Activated CD4-positive, alpha-beta memory T cell treated with anti-CD3 and anti-CD28 coated beads, Interleukin-2, amount 10 ng/mL, durations not matched to agents 7 days and 5 days (primary cell): ENCODE measurements around the gene UGT2B28. TPM values are rescaled to one million over a fixed set of nuclear protein-coding genes. Genes with fewer than 3 reads are reported as not detected.
"Not testable (repeated sequence)": the region's sequence is repeated elsewhere in the genome, so short reads cannot be mapped to it uniquely, and the experiment has no call there.

Experiments
- CTCF ChIA-PET: fragments of 350-600 bp; sonication (Branson Sonifier 250); formaldehyde crosslinking; loops from one replicate; lab custom pipeline; 2021; ENCODE audit warnings: antibody characterized with exemption, inconsistent platforms; lab: Charles Lee
- POLR2A ChIA-PET: fragments of 350-600 bp; sonication (Branson Sonifier 250); formaldehyde crosslinking; loops from one replicate; lab custom pipeline; 2021; ENCODE audit warnings: antibody characterized with exemption; lab: Charles Lee
- DNase-seq: peaks from one replicate; pipeline ENCODE4 v3.0.0-alpha.2; 2020
- H3K27ac Mint-ChIP-seq: one replicate; pipeline ENCODE4 v1.8.0; 2021; ENCODE audit warnings: mild to moderate bottlenecking, mixed read lengths
- H3K27me3 Mint-ChIP-seq: one replicate; pipeline ENCODE4 v1.8.0; 2021; ENCODE audit warnings: mixed read lengths
- H3K36me3 Mint-ChIP-seq: one replicate; pipeline ENCODE4 v1.8.0; 2021; ENCODE audit warnings: low read depth, mixed read lengths
- H3K4me1 Mint-ChIP-seq: one replicate; pipeline ENCODE4 v1.8.0; 2021; ENCODE audit warnings: mixed read lengths
- H3K4me3 Mint-ChIP-seq: one replicate; pipeline ENCODE4 v1.8.0; 2021; ENCODE audit warnings: mild to moderate bottlenecking, mixed read lengths
- H3K9me3 Mint-ChIP-seq: one replicate; pipeline ENCODE4 v1.8.0; 2021; ENCODE audit warnings: mixed read lengths
- total RNA-seq, 2 experiments: library from RNA; stranded (reverse); gene quantifications; one replicate each; pipeline ENCODE4 v1.2.3, GENCODE V29; 2021

UGT2B28 gene
- not detected for total RNA-seq

DNA sequence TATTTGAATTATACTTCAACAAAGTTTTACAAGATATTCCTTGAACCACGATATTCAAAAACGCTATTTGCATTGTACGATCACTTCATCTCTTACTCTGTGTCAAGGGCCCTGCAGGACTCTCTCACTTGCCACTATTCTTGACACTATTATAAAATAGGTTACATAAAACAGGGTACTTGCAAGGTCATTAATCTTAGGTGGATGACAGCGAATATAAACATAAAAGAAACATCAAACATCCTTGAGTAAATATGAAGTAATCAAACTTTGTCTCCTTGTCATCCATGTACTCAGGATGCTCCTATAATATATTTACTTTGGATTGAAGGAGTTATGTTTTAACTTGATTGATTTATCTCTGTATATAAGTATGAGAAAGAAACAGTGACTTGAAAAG lies at the start of gene UGT2B28:
UGT2B28 (plus strand) TSS at position 395 of the 400 bp plus-strand sequence. CDS start 26 bp downstream, outside the sequence.
- POLR2A ChIA-PET, DNase-seq, H3K9me3 Mint-ChIP-seq, H3K27me3 Mint-ChIP-seq, CTCF ChIA-PET, H3K36me3 Mint-ChIP-seq, H3K27ac Mint-ChIP-seq, H3K4me3 Mint-ChIP-seq, H3K4me1 Mint-ChIP-seq: not testable (repeated sequence)

DNA sequence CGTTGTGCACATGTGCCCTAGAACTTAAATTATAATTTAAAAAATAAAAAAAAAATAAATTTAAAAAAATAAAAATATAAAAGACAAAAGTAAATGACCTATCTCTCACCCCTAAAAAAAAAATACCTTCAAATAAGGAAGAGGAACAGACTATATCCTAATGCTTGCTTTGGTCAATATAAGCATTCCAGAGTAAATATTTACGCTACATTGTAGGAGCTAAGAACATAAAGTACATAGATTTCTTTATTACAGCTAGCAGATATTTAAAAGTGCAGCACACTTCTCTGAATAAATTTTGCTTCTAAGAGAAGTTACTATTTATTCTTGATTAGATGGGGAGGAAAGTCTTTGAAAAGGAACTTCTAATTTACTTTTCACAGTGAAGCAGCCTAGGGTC lies 41.2 kb upstream of the UGT2B28 start:
- CTCF ChIA-PET = no interaction called here
- no peaks in the 10 kb centered on the region for H3K4me1 Mint-ChIP-seq

DNA sequence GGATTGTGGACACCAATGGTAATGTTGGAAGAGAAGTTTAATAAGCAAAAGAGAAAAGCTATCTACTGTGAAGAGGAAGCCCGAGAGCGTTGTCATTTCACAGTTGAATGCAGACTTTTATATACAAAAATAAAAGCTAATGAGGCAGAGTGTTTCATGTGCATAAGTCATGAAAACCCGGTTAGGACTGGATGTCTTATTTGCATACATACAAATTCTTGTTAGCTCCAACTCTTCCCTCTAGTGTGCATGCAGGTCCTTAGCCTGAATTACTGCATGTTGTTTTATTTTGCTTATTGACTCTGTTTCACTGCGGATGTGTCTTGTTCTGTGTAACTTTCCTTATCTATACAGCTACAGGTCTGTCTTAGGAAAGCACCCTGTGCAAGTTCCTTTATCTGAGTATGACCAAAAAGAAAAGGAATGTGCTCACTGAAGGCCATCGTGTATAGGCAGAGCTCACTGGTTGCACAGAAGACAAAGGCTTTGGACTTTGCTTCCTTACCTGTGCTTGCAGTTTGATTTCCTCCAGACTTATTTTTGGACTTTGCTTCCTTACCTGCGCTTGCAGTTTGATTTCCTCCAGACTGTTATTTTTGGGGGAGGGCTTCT lies 40.6 kb upstream of the UGT2B28 start:
- Mint-ChIP-seq H3K4me1 (no peaks in the 10 kb centered on the region), H3K36me3 (no peaks in the 10 kb centered on the region), H3K4me3 (no peak overlapping the region), H3K27ac (no peak overlapping the region), H3K9me3 (peaks cover 4% of the 10 kb centered on the region), H3K27me3 (no peaks in the 10 kb centered on the region)
- ChIA-PET POLR2A (no interaction called here), CTCF (no interaction called here)
- DNase-seq = no peak

More for the DNA sequence above, 41.2 kb upstream of the UGT2B28 start:
- POLR2A ChIA-PET = interaction anchor here (0.6 kb wide), 1 partner anchor 144 kb away, joined by 3 read pairs; no protein-coding TSS in a partner anchor
- DNase-seq = no peak
- no peak overlapping the region for H3K4me3 Mint-ChIP-seq
- no peaks in the 10 kb centered on the region for H3K36me3 Mint-ChIP-seq
- H3K9me3 Mint-ChIP-seq = peaks cover 4% of the 10 kb centered on the region
- H3K27me3 Mint-ChIP-seq = no peaks in the 10 kb centered on the region
- H3K27ac Mint-ChIP-seq = no peak overlapping the region

DNA sequence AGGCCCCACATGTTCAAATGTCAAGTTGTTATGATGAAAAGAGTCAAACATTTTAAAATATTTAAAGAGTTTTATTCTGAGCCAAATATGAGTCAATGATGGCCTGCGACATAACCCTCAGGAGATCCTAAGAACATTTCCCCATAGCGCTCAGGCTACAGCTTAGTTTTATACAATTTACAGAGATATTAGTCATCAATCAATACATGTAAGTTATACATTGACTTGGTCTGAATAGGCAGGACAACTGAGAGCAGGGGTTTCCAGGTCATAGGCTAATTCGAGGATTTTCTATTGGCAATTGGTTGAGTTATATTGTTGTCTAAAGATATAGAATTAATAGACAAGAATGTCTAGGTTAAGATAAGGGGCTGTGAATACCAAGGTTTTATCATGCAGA lies 39.5 kb upstream of the UGT2B28 start:
- H3K27ac Mint-ChIP-seq, H3K36me3 Mint-ChIP-seq, H3K27me3 Mint-ChIP-seq, DNase-seq, CTCF ChIA-PET, POLR2A ChIA-PET, H3K9me3 Mint-ChIP-seq, H3K4me1 Mint-ChIP-seq, H3K4me3 Mint-ChIP-seq: not testable (repeated sequence)

DNA sequence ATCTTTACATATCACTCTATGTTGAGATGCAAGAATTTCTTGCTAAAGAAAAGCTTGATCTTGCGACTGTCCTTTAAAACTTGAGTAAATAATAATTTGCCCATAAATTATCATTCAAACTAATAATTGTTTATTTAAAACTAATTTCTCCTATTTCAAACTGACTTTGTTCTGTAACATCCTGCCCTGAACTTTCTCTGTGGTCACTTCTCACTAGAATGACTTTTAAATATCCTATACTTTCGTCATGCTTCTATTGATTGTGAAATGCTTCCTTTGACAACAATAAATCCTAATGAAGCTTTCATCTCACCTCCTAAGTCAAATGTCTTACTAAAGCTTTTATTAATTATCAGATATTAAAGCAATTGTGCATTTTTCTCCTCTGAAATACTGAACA lies 38.5 kb upstream of the UGT2B28 start:
- H3K27me3 Mint-ChIP-seq, POLR2A ChIA-PET, H3K9me3 Mint-ChIP-seq: not testable (repeated sequence)

DNA sequence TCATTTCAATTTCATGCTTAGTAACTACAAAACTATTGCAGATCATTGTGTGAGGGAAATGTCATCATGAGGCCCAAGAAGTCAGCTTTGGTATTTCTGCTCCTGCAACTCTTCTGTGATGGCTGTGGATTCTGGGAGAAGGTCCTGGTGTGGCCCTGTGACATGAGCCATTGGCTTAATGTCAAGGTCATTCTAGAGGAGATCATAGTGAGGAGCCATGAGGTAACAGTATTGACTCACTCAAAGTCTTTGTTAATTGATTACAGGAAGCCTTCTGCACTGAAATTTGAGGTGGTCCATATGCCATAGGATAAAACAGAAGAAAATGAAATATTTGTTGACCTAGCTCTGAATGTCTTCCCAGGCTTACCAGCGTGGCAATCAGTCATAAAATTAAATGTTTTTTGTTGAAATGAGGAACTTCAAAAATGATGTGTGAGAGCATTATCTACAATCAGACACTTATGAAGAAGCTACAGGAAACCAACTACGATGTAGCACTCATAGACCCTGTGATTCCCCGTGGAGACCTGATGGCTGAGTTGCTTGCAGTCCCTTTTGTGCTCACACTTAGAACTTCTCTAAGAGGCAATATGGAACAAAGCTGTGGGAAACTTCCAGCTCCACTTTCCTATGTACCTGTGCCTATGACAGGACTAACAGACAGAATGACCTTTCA lies 37.6 kb upstream of the UGT2B28 start:
- H3K36me3 Mint-ChIP-seq, DNase-seq, CTCF ChIA-PET, H3K4me1 Mint-ChIP-seq, POLR2A ChIA-PET, H3K9me3 Mint-ChIP-seq, H3K27ac Mint-ChIP-seq, H3K27me3 Mint-ChIP-seq, H3K4me3 Mint-ChIP-seq: not testable (repeated sequence)

More for the DNA sequence above, 38.5 kb upstream of the UGT2B28 start:
- H3K4me3 Mint-ChIP-seq, H3K4me1 Mint-ChIP-seq, H3K36me3 Mint-ChIP-seq, H3K27ac Mint-ChIP-seq, DNase-seq: not testable (repeated sequence)
- CTCF ChIA-PET = interaction anchor here (0.6 kb wide), 1 partner anchor 76 kb away, joined by 3 read pairs; no protein-coding TSS in a partner anchor

DNA sequence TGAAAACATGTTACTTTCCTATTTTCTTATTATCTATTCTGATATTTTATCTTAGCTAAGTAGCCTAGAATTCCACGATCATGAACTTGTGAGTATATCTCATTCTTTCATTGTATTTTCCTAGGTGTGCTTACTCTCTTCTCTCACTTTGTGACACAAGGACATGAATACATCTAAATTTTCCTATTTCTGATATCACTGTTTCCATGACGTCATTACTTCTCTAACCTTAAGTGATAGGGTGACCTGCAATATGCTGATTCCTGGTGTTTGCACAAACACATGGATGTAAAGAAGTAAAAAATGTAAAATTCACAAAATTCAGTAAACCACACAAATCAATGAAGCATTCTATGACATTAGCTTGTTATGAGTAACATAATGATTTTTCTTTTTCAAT lies 29.4 kb upstream of the UGT2B28 start:
- POLR2A ChIA-PET = not testable (repeated sequence)

DNA sequence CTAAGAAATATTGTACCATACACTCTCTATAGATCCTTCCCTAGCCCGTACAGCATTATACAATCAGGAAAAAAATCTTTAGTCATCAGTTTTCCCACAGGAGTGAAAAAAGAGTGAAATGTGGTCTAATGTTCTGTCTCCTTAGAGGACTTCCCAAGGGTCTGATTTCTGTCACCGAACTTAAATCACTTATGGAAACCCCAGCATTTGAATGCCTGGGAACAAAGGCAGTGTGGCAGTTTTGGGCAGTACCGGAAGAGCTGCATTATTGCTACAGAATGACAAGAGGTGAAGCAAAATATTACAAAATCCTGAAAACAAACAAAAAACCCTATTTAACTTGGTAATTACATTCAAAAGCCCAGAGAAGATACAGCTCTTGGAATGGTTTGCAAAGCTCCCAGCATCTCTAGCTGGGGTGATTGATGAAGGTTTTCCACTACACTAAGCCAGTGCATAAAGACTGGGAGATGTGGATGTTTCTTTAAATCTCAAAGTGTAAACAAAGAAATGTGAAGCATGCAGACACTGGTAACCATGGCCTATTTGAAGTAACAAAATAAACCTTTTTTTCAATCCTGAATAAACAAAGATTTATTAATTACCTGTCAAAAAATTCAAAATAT lies 27.0 kb upstream of the UGT2B28 start:
- CTCF ChIA-PET, H3K4me1 Mint-ChIP-seq, DNase-seq, H3K9me3 Mint-ChIP-seq, H3K27me3 Mint-ChIP-seq, POLR2A ChIA-PET, H3K27ac Mint-ChIP-seq, H3K36me3 Mint-ChIP-seq, H3K4me3 Mint-ChIP-seq: not testable (repeated sequence)

More for the DNA sequence above, 29.4 kb upstream of the UGT2B28 start:
- H3K36me3 Mint-ChIP-seq, H3K4me1 Mint-ChIP-seq, CTCF ChIA-PET, H3K4me3 Mint-ChIP-seq, DNase-seq, H3K27ac Mint-ChIP-seq, H3K9me3 Mint-ChIP-seq, H3K27me3 Mint-ChIP-seq: not testable (repeated sequence)

DNA sequence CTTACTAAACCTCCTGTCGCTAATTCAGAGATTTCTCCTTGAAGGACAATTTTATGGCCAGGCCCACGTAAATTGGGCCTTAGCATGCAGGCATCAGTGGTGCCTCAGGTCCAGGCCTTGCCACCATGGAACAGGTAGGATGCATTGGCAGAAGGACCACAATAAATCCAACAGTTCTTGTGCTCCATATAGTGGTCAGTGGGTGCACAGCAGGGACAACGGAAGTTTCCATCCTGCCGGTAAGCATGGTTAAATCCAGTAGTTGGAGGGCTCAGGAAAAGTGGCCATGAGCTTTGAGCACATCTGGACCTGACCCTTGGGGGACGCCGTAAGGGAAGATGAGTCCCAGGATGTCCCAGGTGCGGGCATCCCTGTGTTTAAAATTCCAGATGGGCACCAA lies 11.7 kb upstream of the UGT2B28 start:
- H3K4me3 Mint-ChIP-seq, H3K4me1 Mint-ChIP-seq, H3K27ac Mint-ChIP-seq, POLR2A ChIA-PET, CTCF ChIA-PET, DNase-seq, H3K27me3 Mint-ChIP-seq, H3K9me3 Mint-ChIP-seq, H3K36me3 Mint-ChIP-seq: not testable (repeated sequence)

DNA sequence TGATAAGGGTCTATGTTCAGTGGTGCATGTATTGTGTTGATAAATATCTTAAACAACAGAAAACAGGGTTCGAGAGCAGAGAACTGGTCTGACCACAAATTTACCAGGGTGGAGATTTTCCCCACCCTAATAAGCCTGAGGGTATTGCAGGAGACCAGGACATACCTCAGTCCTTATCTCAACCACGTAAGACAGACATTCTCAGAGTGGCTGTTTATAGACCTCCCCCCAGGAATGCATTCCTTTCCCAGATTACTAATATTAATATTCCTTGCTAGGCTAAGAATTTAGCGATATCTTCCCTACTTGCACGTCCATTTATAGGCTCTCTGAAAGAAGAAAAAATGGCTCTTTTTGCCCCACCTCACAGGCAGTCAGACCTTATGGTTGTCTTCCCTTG lies 16.1 kb downstream of the UGT2B28 start:
- H3K4me3 Mint-ChIP-seq, POLR2A ChIA-PET, DNase-seq, H3K36me3 Mint-ChIP-seq, CTCF ChIA-PET, H3K27ac Mint-ChIP-seq, H3K9me3 Mint-ChIP-seq, H3K4me1 Mint-ChIP-seq, H3K27me3 Mint-ChIP-seq: not testable (repeated sequence)

DNA sequence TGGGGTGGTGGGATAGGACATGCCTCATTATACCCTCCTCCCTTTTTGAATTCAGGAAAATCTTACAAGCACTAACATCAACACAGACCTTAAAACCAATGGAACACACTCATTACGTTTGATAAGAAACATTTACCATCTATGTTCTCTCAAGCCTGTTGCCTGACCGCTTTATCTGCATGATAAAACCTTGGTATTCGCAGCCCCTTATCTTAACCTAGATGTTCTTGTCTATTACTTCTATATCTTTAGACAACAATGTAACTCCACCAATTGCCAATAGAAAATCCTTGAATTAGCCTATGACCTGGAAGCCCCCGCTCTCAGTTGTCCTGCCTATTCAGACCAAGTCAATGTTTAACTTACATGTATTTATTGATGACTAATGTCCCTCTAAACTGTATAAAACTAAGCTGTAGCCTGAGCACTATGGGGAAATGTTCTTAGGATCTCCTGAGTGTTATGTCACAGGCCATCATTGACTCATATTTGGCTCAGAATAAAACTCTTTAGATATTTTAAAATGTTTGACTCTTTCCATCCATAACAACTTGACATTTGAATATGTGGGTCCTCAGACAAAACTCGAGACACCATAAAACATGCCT lies 28.3 kb downstream of the UGT2B28 start:
- POLR2A ChIA-PET, CTCF ChIA-PET, H3K27me3 Mint-ChIP-seq: not testable (repeated sequence)

DNA sequence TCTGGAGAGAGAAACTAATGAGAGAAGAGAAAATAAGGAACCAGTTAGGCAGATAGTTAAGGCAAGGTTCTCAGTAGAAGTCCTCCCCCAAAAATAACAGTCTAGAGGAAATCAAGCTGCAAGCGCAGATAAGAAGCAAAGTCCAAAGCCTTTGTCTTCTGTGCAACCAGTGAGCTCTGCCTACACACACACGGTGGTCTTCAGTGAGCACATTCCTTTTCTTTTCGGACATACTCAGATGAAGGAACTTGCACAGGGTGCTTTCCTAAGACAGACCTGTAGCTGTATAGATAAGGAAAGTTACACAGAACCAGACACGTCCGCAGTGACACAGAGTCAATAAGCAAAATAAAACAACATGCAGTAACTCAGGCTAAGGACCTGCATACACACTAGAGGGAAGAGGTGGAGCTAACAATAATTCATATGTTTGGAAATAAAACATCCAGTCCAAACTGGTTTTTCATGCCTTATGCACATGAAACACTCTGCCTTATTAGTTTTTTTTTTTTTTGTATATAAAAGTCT lies 29.3 kb downstream of the UGT2B28 start:
- H3K27ac Mint-ChIP-seq, POLR2A ChIA-PET, H3K4me1 Mint-ChIP-seq, H3K4me3 Mint-ChIP-seq, H3K36me3 Mint-ChIP-seq, H3K27me3 Mint-ChIP-seq, CTCF ChIA-PET, DNase-seq, H3K9me3 Mint-ChIP-seq: not testable (repeated sequence)

More for the DNA sequence above, 28.3 kb downstream of the UGT2B28 start:
- not testable (repeated sequence) for DNase-seq, H3K27ac Mint-ChIP-seq, H3K4me1 Mint-ChIP-seq, H3K4me3 Mint-ChIP-seq, H3K9me3 Mint-ChIP-seq, H3K36me3 Mint-ChIP-seq

DNA sequence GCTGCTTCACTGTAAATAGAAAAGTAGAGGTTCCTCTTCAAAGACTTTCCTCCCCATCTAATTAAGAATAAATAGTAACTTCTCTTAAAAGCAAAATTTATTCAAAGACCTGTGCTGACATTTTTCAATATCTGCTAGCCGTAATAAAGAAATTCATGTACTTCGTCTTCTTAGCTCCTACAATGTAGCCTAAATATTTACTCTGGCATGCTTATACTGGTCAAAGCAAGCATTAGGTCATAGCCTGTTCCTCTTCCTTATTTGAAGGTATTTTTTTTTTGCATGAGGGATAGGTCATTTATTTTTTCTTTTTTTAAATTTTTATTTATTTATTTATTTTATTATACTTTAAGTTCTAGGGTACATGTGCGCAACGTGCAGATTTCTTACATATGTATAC lies 30.0 kb downstream of the UGT2B28 start:
- H3K4me3 Mint-ChIP-seq, H3K27ac Mint-ChIP-seq, DNase-seq, H3K27me3 Mint-ChIP-seq, H3K36me3 Mint-ChIP-seq, H3K9me3 Mint-ChIP-seq, CTCF ChIA-PET, POLR2A ChIA-PET, H3K4me1 Mint-ChIP-seq: not testable (repeated sequence)
